SU-DHL-6 (cell line): ENCODE measurements around the gene SALL3.

ENCODE experiments used
- EZH2phosphoT487 ChIP-seq: fragments of 200-600 bp; sonication (generic), shearing (Covaris generic); conservative IDR thresholded peaks from 2 replicates; pipeline ENCODE4 v1.6.1; 2018; ENCODE audit warnings: mild to moderate bottlenecking, antibody characterized with exemption, low read length, moderate library complexity, mixed read lengths
- TF ChIP-seq, protein P1 (sequence below): fragments of 200-600 bp; sonication (generic); IDR thresholded peaks from one replicate; pipeline ENCODE4 v1.5.1; 2017; ENCODE audit warnings: antibody characterized with exemption, mild to moderate bottlenecking, low read length, moderate library complexity; ENCODE audit not compliant: insufficient read depth, poor library complexity, severe bottlenecking

DNA sequence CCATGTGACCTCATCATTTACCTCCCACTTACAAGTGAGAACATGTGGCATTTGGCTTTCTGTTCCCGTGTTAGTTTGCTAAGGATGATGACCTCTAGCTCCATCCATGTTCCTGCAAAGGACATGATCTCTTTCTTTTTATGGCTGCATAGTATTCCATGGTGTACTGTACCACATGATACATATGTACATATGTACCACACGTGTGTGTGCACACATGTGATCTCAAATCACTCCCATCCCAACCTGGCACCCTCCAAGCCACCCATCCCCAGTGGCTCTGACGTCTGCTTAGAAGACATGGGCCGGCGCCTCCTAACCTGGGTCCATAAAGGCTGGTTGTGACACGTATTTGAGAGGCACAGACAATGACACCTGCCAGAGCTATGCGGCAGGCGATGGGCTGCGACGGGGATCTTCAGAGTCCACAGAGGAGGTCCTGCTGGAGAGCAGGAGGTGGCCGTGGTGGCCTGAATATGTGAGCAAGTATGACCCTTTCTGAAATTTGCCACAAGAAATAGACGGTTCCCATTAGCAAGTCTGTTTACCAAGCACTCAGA is 8.8 kb upstream of the SALL3 start:
- TF ChIP-seq, protein P1, sequence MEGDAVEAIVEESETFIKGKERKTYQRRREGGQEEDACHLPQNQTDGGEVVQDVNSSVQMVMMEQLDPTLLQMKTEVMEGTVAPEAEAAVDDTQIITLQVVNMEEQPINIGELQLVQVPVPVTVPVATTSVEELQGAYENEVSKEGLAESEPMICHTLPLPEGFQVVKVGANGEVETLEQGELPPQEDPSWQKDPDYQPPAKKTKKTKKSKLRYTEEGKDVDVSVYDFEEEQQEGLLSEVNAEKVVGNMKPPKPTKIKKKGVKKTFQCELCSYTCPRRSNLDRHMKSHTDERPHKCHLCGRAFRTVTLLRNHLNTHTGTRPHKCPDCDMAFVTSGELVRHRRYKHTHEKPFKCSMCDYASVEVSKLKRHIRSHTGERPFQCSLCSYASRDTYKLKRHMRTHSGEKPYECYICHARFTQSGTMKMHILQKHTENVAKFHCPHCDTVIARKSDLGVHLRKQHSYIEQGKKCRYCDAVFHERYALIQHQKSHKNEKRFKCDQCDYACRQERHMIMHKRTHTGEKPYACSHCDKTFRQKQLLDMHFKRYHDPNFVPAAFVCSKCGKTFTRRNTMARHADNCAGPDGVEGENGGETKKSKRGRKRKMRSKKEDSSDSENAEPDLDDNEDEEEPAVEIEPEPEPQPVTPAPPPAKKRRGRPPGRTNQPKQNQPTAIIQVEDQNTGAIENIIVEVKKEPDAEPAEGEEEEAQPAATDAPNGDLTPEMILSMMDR: no peak
- no peak for TF ChIP-seq EZH2phosphoT487
